HEK293T (cell line): ENCODE measurements around the gene NMS.
"Not testable (repeated sequence)": the region's sequence is repeated elsewhere in the genome, so short reads cannot be mapped to it uniquely, and the experiment has no call there.

Experiments used
- ARNT ChIP-seq: fragments of 450-650 bp; IDR thresholded peaks from 2 replicates; pipeline ENCODE4 v1.6.1; 2017; ENCODE audit warnings: mild to moderate bottlenecking
- BHLHE40 ChIP-seq: fragments of 450-650 bp; IDR thresholded peaks from 2 replicates; pipeline ENCODE4 v1.6.1; 2016; ENCODE audit warnings: mild to moderate bottlenecking, moderate library complexity, borderline replicate concordance
- CTBP1 ChIP-seq: fragments of 450-650 bp; IDR thresholded peaks from 2 replicates; pipeline ENCODE4 v1.6.1; 2016; ENCODE audit warnings: borderline replicate concordance
- ELF4 ChIP-seq: fragments of 450-650 bp; IDR thresholded peaks from 2 replicates; pipeline ENCODE4 v1.6.1; 2017; ENCODE audit warnings: antibody characterized with exemption
- FOXK2 ChIP-seq: fragments of 450-650 bp; IDR thresholded peaks from 2 replicates; pipeline ENCODE4 v1.6.1; 2016; ENCODE audit warnings: mild to moderate bottlenecking
- FOXM1 ChIP-seq: fragments of 450-650 bp; IDR thresholded peaks from 2 replicates; pipeline ENCODE4 v1.6.1; 2017; ENCODE audit warnings: mild to moderate bottlenecking, borderline replicate concordance
- HDGF ChIP-seq: fragments of 450-650 bp; IDR thresholded peaks from 2 replicates; pipeline ENCODE4 v1.6.1; 2017; ENCODE audit warnings: antibody characterized with exemption, borderline replicate concordance
- L3MBTL2 ChIP-seq: fragments of 450-650 bp; conservative IDR thresholded peaks from 2 replicates; pipeline ENCODE4 v1.6.1; 2016; ENCODE audit warnings: mild to moderate bottlenecking
- LEF1 ChIP-seq: fragments of 450-650 bp; IDR thresholded peaks from 2 replicates; pipeline ENCODE4 v1.6.1; 2017; ENCODE audit warnings: mild to moderate bottlenecking, borderline replicate concordance
- NFRKB ChIP-seq: fragments of 450-650 bp; IDR thresholded peaks from 2 replicates; pipeline ENCODE4 v1.6.1; 2016; ENCODE audit warnings: mild to moderate bottlenecking, moderate library complexity
- PKNOX1 ChIP-seq: fragments of 450-650 bp; IDR thresholded peaks from 2 replicates; pipeline ENCODE4 v1.6.1; 2016
- SP1 ChIP-seq: fragments of 450-650 bp; IDR thresholded peaks from 2 replicates; pipeline ENCODE4 v1.6.1; 2017
- SUZ12 ChIP-seq: fragments of 450-650 bp; IDR thresholded peaks from 2 replicates; pipeline ENCODE4 v1.6.1; 2016; ENCODE audit warnings: mild to moderate bottlenecking
- TARDBP ChIP-seq: fragments of 450-650 bp; IDR thresholded peaks from 2 replicates; pipeline ENCODE4 v1.6.1; 2016

- TF ChIP-seq PKNOX1, NFRKB, ARNT, ELF4, BHLHE40, L3MBTL2, LEF1, TARDBP, FOXM1, CTBP1, SP1, SUZ12, FOXK2, HDGF: not testable (repeated sequence)
These were observed 13.9 kb upstream of the NMS start for GRCh38 chr2:100456357-100456756.
